Measurements from ENCODE around the gene PRR9.

The PRR9 gene

DNA sequence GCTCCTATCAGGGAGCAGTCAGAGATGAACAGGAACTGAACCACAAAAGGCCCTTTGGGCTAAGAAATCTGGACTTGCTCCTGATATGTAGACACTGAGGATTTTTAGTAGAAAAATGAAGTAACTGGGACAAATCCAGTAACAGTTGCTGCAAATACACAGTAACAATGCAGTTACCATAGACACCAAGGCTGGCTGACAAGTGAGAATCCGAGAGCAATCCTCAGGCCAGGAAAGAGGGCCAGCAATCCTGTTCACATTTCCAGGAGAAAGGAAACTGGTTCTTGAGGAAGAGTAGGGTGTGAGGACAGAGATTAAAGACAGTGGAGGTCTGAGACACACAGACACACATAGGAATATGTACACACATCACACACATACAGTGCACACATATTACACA, 32.8 kb downstream of the PRR9 start:
- Histone ChIP-seq H3K27me3 (ENCODE audit: control insufficient read depth, insufficient read depth, low read length) (peaks cover 33% of the 10 kb centered on the region), H3K9me3 (ENCODE audit: control insufficient read depth, insufficient read depth, low read depth, low read length) (no peaks in the 10 kb centered on the region), H3K36me3 (ENCODE audit: control insufficient read depth, insufficient read depth, low read length) (no peaks in the 10 kb centered on the region), H3K9ac (ENCODE audit: low read length) (no peak overlapping the region), H3K27ac (ENCODE audit: low read depth, low read length) (no peak overlapping the region), H3K4me3 (ENCODE audit: low read depth, low read length) (no peak overlapping the region), H3K4me1 (ENCODE audit: control insufficient read depth, insufficient read depth, low read length) (no peaks in the 10 kb centered on the region)

GRCh38 chr1:153251087-153251486, 33.7 kb downstream of the PRR9 start:
- Histone ChIP-seq H3K27ac (ENCODE audit: low read depth, low read length) (no peak overlapping the region), H3K4me1 (ENCODE audit: control insufficient read depth, insufficient read depth, low read length) (no peaks in the 10 kb centered on the region), H3K9me3 (ENCODE audit: control insufficient read depth, insufficient read depth, low read depth, low read length) (no peaks in the 10 kb centered on the region), H3K9ac (ENCODE audit: low read length) (no peak overlapping the region), H3K4me3 (ENCODE audit: low read depth, low read length) (no peak overlapping the region), H3K27me3 (ENCODE audit: control insufficient read depth, insufficient read depth, low read length) (peaks cover 30% of the 10 kb centered on the region), H3K36me3 (ENCODE audit: control insufficient read depth, insufficient read depth, low read length) (no peaks in the 10 kb centered on the region)

- peaks cover 25% of the 10 kb centered on the region for H3K27me3 ChIP-seq (ENCODE audit: control insufficient read depth, insufficient read depth, low read length)
- no peak overlapping the region for H3K9ac ChIP-seq (ENCODE audit: low read length)
- no peaks in the 10 kb centered on the region for H3K4me1 ChIP-seq (ENCODE audit: control insufficient read depth, insufficient read depth, low read length)
- no peaks in the 10 kb centered on the region for H3K9me3 ChIP-seq (ENCODE audit: control insufficient read depth, insufficient read depth, low read depth, low read length)
- H3K27ac ChIP-seq (ENCODE audit: low read depth, low read length): no peak overlapping the region
- no peak overlapping the region for H3K4me3 ChIP-seq (ENCODE audit: low read depth, low read length)
- no peaks in the 10 kb centered on the region for H3K36me3 ChIP-seq (ENCODE audit: control insufficient read depth, insufficient read depth, low read length)
These were observed 34.2 kb downstream of the PRR9 start for GRCh38 chr1:153251562-153251961.

DNA sequence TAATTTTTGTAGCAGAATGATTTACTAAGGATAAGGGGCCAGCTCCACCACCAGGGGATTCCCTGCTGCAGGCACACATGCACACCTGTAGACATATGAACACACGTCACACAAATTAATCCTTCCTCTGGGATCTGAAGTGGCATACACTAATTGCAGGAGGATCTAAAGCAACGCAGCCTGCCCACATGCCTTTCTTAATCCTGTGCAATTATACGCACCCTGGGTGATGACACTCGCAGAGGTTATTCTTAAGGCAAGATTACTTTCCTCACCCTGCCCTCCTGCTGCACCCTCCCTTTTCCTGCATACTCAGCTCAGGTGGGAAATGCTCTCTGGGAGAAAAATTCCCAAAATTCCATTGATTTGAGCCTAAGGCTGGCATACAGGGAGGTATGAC, 34.6 kb downstream of the PRR9 start:
- Histone ChIP-seq H3K36me3 (ENCODE audit: control insufficient read depth, insufficient read depth, low read length) (no peaks in the 10 kb centered on the region), H3K9me3 (ENCODE audit: control insufficient read depth, insufficient read depth, low read depth, low read length) (no peaks in the 10 kb centered on the region), H3K27me3 (ENCODE audit: control insufficient read depth, insufficient read depth, low read length) (peaks cover 23% of the 10 kb centered on the region), H3K4me1 (ENCODE audit: control insufficient read depth, insufficient read depth, low read length) (no peaks in the 10 kb centered on the region), H3K27ac (ENCODE audit: low read depth, low read length) (no peak overlapping the region), H3K9ac (ENCODE audit: low read length) (no peak overlapping the region), H3K4me3 (ENCODE audit: low read depth, low read length) (no peak overlapping the region)

DNA sequence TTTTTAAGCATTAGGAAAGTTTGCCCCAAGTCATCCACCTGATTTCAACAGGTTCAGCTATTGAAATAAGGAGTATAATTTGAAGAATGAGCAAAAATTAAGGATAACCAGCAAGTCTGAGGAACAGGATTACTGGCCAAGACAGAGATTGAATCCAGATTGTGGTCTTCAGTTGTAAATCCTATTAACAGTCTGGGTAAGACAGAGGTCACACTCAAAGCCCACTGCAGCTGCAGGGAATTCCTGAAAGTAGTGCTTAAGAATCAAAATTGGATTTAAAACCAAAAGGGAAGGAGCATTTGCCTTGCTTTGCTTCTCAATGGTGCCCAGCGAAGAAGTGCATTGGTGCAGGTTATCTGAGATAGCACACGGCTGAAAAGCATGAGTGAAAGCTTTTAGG, 35.7 kb downstream of the PRR9 start:
- Histone ChIP-seq H3K27ac (ENCODE audit: low read depth, low read length) (no peak overlapping the region), H3K4me3 (ENCODE audit: low read depth, low read length) (no peak overlapping the region), H3K9me3 (ENCODE audit: control insufficient read depth, insufficient read depth, low read depth, low read length) (no peaks in the 10 kb centered on the region), H3K4me1 (ENCODE audit: control insufficient read depth, insufficient read depth, low read length) (no peaks in the 10 kb centered on the region), H3K27me3 (ENCODE audit: control insufficient read depth, insufficient read depth, low read length) (peaks cover 21% of the 10 kb centered on the region), H3K36me3 (ENCODE audit: control insufficient read depth, insufficient read depth, low read length) (no peaks in the 10 kb centered on the region), H3K9ac (ENCODE audit: low read length) (no peak overlapping the region)

GRCh38 chr1:153253693-153254092, 36.3 kb downstream of the PRR9 start:
- Histone ChIP-seq H3K27ac (ENCODE audit: low read depth, low read length) (no peak overlapping the region), H3K4me1 (ENCODE audit: control insufficient read depth, insufficient read depth, low read length) (no peaks in the 10 kb centered on the region), H3K4me3 (ENCODE audit: low read depth, low read length) (no peak overlapping the region), H3K9ac (ENCODE audit: low read length) (no peak overlapping the region), H3K36me3 (ENCODE audit: control insufficient read depth, insufficient read depth, low read length) (no peaks in the 10 kb centered on the region), H3K9me3 (ENCODE audit: control insufficient read depth, insufficient read depth, low read depth, low read length) (no peaks in the 10 kb centered on the region), H3K27me3 (ENCODE audit: control insufficient read depth, insufficient read depth, low read length) (peaks cover 24% of the 10 kb centered on the region)

- Histone ChIP-seq H3K4me3 (ENCODE audit: low read depth, low read length) (0 out of 2 replicates have a peak within 1 kb of the TSS, but pooled peaks have one; percentile 41), H3K27me3 (ENCODE audit: control insufficient read depth, insufficient read depth, low read length) (peaks cover 76% of the 10 kb centered on the region), H3K27ac (ENCODE audit: low read depth, low read length) (no peak within 1 kb of the TSS), H3K9me3 (ENCODE audit: control insufficient read depth, insufficient read depth, low read depth, low read length) (no peaks in the 10 kb centered on the region), H3K9ac (ENCODE audit: low read length) (no peak within 1 kb of the TSS), H3K4me1 (ENCODE audit: control insufficient read depth, insufficient read depth, low read length) (0 out of 2 replicates have a peak, but pooled peaks cover 3% of the 10 kb centered on the region), H3K36me3 (ENCODE audit: control insufficient read depth, insufficient read depth, low read length) (no peaks in the 10 kb centered on the region)
These were observed 42.0 kb downstream of the PRR9 start, which contains the start of gene LORICRIN for GRCh38 chr1:153259387-153259786. TSS of gene LORICRIN (plus strand) at chr1:153259687. CDS start at chr1:153260950, 1,263 bp downstream.

DNA sequence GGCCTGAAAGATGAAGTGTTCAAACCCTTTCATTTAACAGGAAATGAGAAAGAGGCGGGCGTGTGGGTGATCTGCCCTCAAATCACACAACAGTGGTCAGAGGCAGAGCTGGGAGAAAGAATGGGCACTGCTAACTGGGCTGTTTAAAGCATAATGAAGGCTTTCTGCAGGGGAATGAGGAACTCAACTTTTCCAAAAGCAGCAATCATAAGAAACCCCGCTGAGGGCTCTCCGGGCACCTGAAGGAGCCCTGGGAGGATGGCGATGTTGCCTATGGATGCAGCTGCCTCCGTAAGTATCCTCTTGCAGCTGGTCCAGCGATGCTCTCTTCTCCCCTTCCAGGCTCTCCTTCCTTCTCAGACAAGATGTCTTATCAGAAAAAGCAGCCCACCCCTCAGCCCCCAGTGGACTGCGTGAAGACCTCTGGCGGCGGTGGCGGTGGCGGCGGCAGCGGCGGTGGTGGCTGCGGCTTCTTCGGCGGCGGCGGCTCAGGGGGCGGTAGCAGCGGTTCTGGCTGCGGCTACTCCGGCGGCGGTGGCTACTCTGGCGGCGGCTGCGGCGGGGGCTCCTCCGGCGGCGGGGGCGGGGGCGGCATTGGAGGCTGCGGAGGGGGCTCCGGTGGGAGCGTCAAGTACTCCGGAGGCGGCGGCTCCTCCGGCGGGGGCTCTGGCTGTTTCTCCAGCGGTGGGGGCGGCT, 43.3 kb downstream of the PRR9 start:
- Histone ChIP-seq H3K36me3 (ENCODE audit: control insufficient read depth, insufficient read depth, low read length) (no peaks in the 10 kb centered on the region), H3K9me3 (ENCODE audit: control insufficient read depth, insufficient read depth, low read depth, low read length) (no peaks in the 10 kb centered on the region), H3K27ac (ENCODE audit: low read depth, low read length) (no peak overlapping the region), H3K9ac (ENCODE audit: low read length) (no peak overlapping the region), H3K27me3 (ENCODE audit: control insufficient read depth, insufficient read depth, low read length) (peaks cover 84% of the 10 kb centered on the region), H3K4me3 (ENCODE audit: low read depth, low read length) (peak overlapping the region; percentile 66), H3K4me1 (ENCODE audit: control insufficient read depth, insufficient read depth, low read length) (0 out of 2 replicates have a peak, but pooled peaks cover 3% of the 10 kb centered on the region)

DNA sequence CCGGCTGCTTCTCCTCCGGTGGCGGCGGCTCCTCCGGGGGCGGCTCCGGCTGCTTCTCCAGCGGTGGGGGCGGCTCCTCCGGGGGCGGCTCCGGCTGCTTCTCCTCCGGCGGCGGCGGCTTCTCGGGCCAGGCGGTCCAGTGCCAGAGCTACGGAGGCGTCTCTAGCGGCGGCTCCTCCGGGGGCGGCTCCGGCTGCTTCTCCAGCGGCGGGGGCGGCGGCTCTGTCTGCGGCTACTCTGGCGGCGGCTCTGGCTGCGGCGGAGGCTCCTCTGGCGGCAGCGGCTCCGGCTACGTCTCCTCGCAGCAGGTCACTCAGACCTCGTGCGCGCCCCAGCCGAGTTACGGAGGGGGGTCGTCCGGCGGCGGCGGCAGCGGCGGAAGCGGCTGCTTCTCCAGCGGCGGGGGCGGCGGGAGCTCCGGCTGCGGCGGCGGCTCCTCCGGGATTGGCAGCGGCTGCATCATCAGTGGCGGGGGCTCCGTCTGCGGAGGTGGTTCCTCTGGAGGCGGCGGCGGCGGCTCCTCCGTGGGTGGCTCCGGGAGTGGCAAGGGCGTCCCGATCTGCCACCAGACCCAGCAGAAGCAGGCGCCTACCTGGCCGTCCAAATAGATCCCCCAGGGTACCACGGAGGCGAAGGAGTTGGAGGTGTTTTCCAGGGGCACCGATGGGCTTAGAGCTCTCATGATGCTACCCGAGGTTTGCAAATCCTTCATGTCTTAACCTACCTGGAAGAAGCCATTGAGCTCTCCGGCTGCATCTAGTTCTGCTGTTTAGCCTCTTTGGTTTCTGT, 44.1 kb downstream of the PRR9 start:
- Histone ChIP-seq H3K9ac (ENCODE audit: low read length) (no peak overlapping the region), H3K27me3 (ENCODE audit: control insufficient read depth, insufficient read depth, low read length) (peaks cover 87% of the 10 kb centered on the region), H3K27ac (ENCODE audit: low read depth, low read length) (no peak overlapping the region), H3K36me3 (ENCODE audit: control insufficient read depth, insufficient read depth, low read length) (no peaks in the 10 kb centered on the region), H3K4me1 (ENCODE audit: control insufficient read depth, insufficient read depth, low read length) (0 out of 2 replicates have a peak, but pooled peaks cover 3% of the 10 kb centered on the region), H3K9me3 (ENCODE audit: control insufficient read depth, insufficient read depth, low read depth, low read length) (no peaks in the 10 kb centered on the region), H3K4me3 (ENCODE audit: low read depth, low read length) (peak overlapping the region; percentile 66)

- H3K36me3 ChIP-seq (ENCODE audit: control insufficient read depth, insufficient read depth, low read length): no peaks in the 10 kb centered on the region
- H3K27me3 ChIP-seq (ENCODE audit: control insufficient read depth, insufficient read depth, low read length): peaks cover 91% of the 10 kb centered on the region
- peak overlapping the region; percentile 66 for H3K4me3 ChIP-seq (ENCODE audit: low read depth, low read length)
- H3K27ac ChIP-seq (ENCODE audit: low read depth, low read length): no peak overlapping the region
- H3K9me3 ChIP-seq (ENCODE audit: control insufficient read depth, insufficient read depth, low read depth, low read length): no peaks in the 10 kb centered on the region
- H3K9ac ChIP-seq (ENCODE audit: low read length): no peak overlapping the region
- H3K4me1 ChIP-seq (ENCODE audit: control insufficient read depth, insufficient read depth, low read length): 0 out of 2 replicates have a peak, but pooled peaks cover 3% of the 10 kb centered on the region
These were observed 44.6 kb downstream of the PRR9 start for GRCh38 chr1:153262070-153262366.

- Histone ChIP-seq H3K4me1 (ENCODE audit: control insufficient read depth, insufficient read depth, low read length) (0 out of 2 replicates have a peak, but pooled peaks cover 3% of the 10 kb centered on the region), H3K27ac (ENCODE audit: low read depth, low read length) (no peak overlapping the region), H3K4me3 (ENCODE audit: low read depth, low read length) (no peak overlapping the region), H3K9ac (ENCODE audit: low read length) (no peak overlapping the region), H3K9me3 (ENCODE audit: control insufficient read depth, insufficient read depth, low read depth, low read length) (no peaks in the 10 kb centered on the region), H3K27me3 (ENCODE audit: control insufficient read depth, insufficient read depth, low read length) (peaks cover 87% of the 10 kb centered on the region), H3K36me3 (ENCODE audit: control insufficient read depth, insufficient read depth, low read length) (no peaks in the 10 kb centered on the region)
These were observed 45.2 kb downstream of the PRR9 start for GRCh38 chr1:153262462-153263157.

Data from HUES6 (cell line).